Islet precursor cell (in vitro differentiated cells): ENCODE measurements around the gene ABHD17A.
A peak's percentile ranks its signal among the peaks of the same experiment; 100 is the strongest.
"Not testable (repeated sequence)": the region's sequence is repeated elsewhere in the genome, so short reads cannot be mapped to it uniquely, and the experiment has no call there.

ENCODE experiments used
- DNase-seq: peaks from one replicate; pipeline ENCODE4 v3.0.0-alpha.2; 2018

The ABHD17A gene

DNA sequence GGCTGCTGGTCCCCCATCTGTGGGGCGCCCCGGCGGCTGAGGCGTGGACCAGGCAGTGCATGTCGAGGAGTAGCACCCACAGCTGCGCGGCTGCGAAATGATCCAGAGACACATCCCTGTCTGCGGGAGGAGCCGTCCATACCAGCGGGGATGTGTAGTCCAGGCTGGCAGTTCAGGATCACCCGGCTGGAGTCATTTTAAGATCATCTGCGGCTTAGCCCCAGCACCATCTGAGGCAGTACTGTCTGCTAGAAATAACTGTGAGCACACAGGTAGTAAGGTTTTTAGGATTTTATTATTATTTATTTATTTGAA lies 23.0 kb upstream of the ABHD17A start:
- DNase-seq, result no peak

DNA sequence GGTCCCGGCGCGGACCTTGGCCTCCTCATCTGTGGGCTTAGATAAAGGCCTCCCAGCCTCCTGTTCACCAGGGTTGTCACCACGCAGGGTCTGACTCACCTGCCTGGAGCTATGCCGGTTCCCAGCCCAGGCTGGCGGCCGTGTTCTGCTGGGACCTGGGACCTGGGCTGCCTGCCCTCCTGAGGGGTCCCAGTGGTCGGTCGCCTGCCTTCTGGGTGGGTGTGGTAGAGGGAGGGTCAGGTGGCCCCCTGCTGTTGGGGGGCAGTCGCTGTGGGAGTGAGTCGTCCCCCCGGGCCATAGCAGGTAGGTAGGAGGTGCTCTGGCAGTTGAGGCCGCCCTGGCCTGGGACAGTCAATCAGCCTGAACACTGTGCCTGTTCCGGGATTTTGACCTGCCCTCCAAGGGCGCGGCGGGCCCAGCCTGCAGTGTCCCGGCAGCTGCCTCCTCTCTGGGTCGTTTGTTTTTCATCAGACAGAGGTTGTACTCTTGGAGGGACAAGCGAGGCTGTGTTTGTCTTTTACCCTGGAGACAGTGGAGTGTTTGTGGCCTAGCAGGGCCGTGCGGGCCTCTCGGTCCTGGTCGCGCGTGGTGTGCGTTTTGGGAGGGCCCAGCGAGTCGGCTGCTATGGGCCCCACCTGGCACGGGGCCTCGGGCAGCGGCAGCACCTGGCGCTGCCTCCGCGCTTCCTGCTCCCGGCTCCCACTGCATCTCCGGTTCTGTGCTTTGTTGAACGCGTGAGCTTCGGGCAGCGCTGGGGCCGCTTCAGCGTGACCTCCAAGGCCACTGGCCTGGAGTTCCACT lies 22.5 kb upstream of the ABHD17A start:
- peak; percentile 88 for DNase-seq

- DNase-seq, result no peak
Measured at GRCh38 chr19:1906985-1907562, 21.8 kb upstream of the ABHD17A start.

GRCh38 chr19:1905863-1906375 lies 20.6 kb upstream of the ABHD17A start:
- DNase-seq, result no peak

- DNase-seq, result peak; percentile 99
Measured at GRCh38 chr19:1905110-1905862, 20.0 kb upstream of the ABHD17A start, which contains the start of the genes ADAT3 and SCAMP4. Gene ADAT3 (plus strand): TSS chr19:1905399. CDS start chr19:1912048, 6,649 bp downstream. Gene SCAMP4 (plus strand): TSS chr19:1905399. CDS start chr19:1915020, 9,621 bp downstream.

GRCh38 chr19:1904860-1905109 lies 19.5 kb upstream of the ABHD17A start:
- DNase-seq, result no peak

GRCh38 chr19:1902923-1903322 lies 17.6 kb upstream of the ABHD17A start:
- no peak for DNase-seq

DNA sequence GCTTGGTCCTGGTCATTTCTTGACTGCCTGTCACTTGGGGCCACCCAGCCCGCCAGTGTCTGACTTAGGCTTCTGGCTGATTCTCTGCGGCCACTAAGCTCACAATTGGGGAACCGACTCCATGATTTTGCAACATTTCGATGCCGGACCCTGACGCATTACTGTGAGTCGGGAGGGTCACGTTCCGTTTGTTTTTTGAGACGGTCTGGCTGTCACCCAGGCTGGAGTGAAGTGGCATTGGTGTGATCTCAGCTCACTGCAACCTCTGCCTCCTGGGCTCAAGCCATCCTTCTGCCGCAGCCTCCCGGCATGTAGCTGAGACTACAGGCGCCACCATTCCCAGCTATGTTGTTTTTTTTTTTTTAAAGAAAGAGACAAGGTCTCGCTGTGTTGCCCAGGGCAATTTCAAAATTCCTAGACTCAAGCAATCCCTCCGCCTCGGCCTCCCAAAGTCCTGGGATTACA lies 16.7 kb upstream of the ABHD17A start:
- peak; percentile 54 for DNase-seq

DNA sequence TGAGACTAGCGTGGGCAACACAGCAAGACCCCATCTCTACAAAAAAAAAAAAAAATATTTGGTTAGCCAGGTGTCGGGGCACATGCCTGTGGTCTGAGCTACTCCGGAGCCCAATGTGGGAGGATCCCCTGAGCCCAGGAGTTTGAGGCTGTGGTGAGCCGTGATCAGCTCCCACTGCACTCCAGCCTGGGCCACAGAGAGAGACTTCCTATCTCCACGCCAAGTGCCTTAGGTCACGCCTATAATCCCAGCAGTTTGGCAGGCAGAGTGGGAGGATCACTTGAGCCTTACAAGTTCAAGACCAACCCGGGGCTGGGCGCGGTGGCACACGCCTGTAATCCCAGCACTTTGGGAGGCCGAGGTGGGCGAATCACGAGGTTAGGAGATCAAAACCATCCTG lies 11.2 kb upstream of the ABHD17A start:
- DNase-seq, result no peak

- DNase-seq, result no peak
Measured at GRCh38 chr19:1893791-1894190, 8.5 kb upstream of the ABHD17A start.

DNA sequence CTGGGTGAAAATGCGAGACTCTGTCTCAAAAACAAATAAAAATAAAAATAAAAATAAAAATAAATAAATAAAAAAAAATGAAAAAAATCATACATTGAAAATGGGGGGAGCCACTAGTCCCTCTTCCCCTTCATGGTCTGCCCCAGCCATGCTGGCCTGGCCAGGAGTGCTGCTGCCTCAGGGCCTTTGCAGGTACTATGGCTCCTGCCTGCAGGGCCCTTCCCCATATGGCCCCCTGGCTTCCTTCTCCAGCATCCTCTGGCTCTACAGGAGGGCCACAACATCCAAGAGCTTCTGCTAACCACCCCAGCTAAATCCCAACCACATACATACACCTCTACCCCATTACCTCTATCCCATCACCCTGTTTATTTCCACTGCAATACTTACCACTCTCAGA lies 4.6 kb upstream of the ABHD17A start:
- no peak for DNase-seq

DNA sequence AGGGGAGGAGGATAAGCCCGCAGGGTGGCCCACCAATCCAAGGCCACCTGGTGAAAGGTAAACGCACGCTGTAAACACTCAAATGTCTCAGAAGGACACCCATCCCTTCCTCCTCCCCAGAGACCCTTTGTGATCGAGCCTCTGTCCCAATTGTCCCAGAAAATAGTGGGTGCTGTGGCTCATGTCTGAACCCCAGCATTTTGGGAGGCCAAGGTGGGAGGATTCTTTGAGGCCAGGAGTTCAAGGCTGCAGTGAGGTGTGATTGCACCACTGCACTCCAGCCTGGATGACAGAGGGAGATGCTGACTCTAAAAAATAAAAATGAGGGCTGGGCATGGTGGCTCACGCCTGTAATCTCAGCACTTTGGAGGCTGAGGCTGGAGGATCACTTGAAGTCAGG lies 3.1 kb upstream of the ABHD17A start:
- DNase-seq, result no peak

DNA sequence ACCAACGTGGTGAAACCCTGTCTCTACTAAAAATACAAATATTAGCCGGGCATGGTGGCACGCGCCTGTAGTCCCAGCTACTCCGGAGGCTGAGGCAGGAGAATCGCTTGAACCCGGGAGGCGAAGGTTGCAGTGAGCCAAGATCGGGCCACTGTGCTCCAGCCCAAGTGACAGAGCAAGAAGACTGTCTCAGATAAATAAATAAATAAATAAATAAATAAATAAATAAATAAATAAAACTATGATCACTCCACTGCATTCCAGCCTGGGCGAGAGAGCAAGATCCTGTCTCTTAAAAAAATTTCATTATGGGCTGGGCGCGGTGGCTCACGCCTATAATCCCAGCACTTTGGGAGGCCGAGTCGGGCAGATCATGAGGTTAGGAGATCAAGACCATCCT lies 1.1 kb upstream of the ABHD17A start:
- not testable (repeated sequence) for DNase-seq

DNA sequence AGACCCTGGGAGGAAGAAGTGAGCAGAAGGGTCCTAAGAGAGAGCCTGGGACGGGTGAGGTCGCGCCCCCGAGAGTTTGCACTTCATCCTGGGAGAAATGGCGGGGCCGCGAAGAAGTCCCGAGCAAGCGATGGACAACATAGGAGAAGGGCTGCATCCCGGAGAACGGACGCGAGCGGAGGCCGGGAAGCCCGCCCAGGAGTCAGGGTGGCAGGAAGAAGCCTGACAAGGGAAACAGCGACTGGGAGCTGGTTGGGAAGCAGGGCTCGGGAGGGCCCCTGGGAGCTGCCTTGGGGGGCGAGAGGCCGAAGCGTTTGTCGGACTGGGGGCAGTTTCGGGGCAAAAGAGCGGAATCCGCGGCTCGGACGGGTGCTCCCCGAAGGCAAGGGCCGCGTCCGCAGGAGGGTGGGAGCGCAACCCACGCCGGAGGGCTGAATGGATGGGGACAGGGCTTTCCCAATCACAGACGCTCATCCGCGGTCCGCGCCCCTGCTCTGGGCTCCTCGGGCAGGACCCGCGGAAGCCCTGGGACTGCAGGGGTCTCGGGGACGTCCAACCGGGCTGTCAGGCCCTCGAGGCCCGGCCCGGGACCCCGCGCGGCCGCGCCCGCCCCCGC lies 469 bp downstream of the ABHD17A start:
- DNase-seq, result no peak

DNA sequence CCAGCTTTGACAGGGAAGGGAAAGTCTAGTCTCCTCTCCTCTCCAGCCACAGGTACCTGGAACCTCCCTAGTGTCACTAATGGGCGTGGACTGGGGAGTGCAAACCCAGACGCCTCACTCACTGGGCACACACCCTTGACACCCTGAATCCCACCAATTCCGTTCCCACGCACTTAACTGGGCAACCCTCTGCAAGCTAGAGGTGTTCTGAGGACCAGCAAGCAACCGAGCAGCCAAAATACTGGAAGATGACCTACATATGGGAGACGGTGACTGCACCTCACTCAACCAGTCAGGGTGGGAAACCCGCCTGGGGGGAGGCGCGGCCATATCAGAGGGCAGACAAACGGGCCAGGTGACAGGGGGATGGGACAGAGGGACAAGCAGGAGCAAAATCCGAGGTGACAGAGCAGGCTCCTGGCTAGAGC lies 991 bp downstream of the ABHD17A start:
- DNase-seq, result no peak

GRCh38 chr19:1883784-1884183 lies 1.5 kb downstream of the ABHD17A start:
- DNase-seq, result peak; percentile 33

DNA sequence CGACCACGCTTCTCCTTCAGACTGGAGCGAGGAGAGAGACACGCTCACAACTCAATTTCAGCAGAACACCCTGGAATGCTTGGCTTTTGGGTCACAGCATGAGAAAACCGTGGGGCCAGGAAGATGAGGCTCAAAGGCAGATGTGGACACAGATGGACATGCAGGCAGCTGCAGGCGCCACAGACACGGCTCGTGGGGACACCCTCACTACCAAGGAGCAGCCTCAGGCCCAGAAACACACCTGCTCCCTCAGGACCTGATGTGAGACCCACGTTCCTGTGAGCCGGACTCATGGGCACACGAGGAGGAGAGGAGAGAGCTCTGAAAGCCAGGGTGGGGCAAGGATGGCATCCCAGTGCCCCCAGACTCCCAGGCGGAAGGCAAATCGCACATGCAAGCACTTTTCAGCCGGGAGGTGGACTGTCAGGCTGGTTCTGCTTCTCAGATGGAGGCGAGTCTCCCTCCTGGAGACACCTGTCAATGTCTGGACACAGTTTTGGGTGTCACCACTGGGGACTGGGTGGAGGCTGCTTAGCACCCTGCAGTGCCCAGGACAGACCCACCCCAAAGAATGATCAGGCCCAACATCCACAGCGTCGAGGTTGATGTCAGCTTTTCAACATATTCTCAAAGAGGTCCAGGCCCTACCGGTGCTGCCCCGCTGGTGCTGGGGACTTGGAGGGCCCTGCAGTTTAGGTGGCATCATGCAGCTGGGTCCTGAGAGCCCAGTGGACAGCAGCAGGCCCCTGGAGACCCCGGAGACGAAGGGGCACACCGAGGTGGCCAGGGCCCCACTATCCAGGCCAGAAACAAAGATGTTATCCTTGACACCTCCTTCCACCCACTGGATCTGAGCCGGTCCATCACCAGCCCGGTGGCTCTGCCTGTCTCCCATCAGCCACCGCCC lies 2.3 kb downstream of the ABHD17A start:
- no peak for DNase-seq

DNA sequence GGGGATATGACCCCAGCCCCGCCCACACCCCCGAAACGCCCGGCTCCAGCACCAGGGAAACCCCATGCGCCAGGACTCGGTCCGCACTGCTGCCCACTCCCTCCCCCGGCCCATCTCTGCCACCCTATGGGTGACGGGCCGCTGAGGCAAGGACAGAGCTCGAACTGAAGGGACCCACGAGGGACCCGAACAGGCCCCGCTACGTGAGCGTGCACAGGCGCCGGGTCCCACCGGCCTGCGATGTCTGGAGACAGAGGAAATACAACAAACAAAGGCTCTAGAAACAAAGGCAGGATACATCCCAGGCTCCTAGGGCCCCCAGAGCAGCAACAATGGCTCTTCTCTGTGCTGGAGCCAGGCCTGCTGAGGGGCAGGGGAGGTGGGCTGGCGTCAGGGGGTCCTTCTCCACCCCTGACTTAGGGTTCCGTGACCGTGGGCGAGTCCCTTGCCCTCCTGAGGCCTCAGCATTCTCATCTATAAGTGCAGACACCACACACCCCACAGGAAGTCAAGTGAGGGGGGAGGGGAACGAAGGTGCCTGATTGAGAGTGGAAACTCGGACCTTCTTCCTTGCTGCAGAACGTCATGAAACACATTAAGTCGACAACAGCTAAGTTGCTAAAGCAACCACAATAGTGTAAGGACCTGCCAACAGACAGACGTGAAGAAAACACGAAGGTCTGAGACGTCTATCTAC lies 3.1 kb downstream of the ABHD17A start:
- DNase-seq, result no peak

DNA sequence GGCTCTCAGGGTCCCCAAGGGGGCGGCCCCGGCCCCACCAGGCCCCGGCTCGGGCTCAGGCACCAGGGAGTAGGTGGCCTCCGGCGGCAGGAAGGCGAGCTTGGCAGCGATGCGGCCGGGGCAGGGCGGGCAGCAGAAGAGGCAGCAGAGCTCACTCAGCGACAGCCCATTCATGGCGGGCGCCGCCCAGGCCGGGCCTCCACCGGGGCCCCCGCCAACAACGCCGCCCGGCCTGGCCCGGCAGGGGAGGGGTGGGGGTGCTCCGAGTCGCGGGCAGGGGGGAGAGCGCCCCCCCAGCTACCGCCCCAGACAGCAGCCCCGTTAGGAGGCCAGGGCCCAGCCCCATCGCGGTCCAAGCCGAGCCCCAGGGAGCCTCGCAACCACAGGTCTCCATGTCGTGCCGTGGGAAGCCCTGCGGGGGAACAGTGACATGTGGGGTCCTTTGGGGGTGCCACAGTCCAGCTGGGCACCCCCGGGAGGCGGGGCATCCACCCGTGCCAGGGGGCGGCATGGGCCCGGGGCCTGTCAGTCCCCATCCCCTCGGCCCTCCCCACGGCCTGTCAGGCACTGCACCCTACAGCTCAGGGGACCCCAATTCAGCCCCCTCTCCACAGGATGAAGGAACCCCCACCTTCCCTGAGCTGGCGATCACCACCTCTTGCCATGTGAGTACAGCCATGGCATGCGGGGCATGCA lies 3.8 kb downstream of the ABHD17A start:
- not testable (repeated sequence) for DNase-seq

DNA sequence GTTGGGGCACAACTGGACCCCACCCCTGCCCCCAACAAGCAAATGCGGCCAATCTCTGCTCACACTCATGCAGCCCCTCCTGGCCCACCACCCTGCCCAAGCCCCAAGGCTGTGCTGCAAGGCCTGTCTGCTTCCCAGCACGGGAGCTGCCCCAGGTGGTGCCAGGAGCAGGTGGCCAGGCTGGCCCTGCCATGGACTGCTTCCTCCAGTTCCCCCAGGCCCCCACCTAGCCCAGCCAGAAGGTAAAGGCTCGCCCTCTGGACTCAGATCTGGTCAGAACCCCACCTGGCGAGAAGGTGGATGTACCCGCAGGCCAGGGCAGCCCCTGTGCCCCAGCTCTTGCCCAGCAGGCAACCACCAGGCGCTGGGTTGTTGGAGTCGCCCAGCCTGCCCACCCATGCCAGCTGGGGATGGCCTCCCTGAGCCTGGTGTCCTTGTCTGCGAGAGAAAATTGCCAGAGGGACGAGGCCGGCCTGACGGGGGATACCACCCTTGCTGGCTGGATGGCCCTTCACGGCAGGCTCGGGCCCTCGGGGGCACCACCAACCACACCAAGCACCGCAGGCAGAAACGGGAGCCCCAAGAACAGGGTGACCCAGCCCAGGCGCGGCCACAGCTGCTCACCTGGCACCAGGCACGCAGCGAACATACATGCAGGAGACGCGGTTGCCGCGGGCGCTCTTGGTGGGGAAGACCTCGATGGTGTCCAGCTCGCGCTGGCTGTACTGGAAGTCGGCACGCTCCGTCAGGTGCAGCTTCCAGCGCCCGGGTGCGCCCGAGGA lies 4.5 kb downstream of the ABHD17A start:
- DNase-seq, result no peak
